K562 (cell line): ENCODE measurements around the gene C6orf47. TPM values are rescaled to one million over a fixed set of nuclear protein-coding genes. Genes with fewer than 3 reads are reported as not detected.

Experiments
- DEAF1 ChIP-seq: fragments of 450-650 bp; formaldehyde crosslinking; IDR thresholded peaks from 2 replicates; pipeline ENCODE4 v1.4.0; 2020; ENCODE audit warnings: mild to moderate bottlenecking, moderate library complexity
- NR0B1 ChIP-seq: fragments of 450-650 bp; IDR thresholded peaks from one replicate; pipeline ENCODE4 v1.6.1; 2018; ENCODE audit warnings: mild to moderate bottlenecking, moderate library complexity; ENCODE audit not compliant: partially characterized antibody
- POLR2G ChIP-seq: fragments of 200-400 bp; formaldehyde crosslinking; IDR thresholded peaks from 2 replicates; pipeline ENCODE4 v1.6.1; 2017; ENCODE audit warnings: low read depth, mild to moderate bottlenecking, antibody characterized with exemption, low read length, moderate library complexity
- polyA plus RNA-seq, 8 experiments: library from polyadenylated mRNA; depleted of rRNA in 4 of 8; stranded (reverse) in 5 of 8; unstranded in 3 of 8; fragments of >200 nt; fragmentation: Nextera tagmentation in 2 of 8; fragmentation: Illumina TruSeq in 1 of 8; extraction: Ambion mirVana in 2 of 8; extraction: Trizol in 1 of 8; gene quantifications; 2 replicates each; pipeline versions ENCODE4 v1.2.1 to v1.2.3, GENCODE V29; 2011 to 2014; ENCODE audit warnings: inconsistent platforms in 1 of 8, missing spikeins in 1 of 8
- total RNA-seq, 7 experiments: library from RNA; depleted of rRNA in 6 of 7; stranded (reverse); fragments of >200 nt in 6 of 7; fragmentation: Illumina TruSeq in 2 of 7; extraction: Trizol in 2 of 7; gene quantifications; 2 replicates each; pipeline versions ENCODE4 v1.2.1 to v1.2.3, GENCODE V29; 2011 to 2021; ENCODE audit warnings: low replicate concordance in 1 of 7
- TF ChIP-seq, protein P1 (sequence below), 2 experiments: IDR thresholded peaks; 2 replicates each; pipeline ENCODE4 v1.6.1; 2011; ENCODE audit warnings: borderline replicate concordance in 1 of 2, control low read depth in 1 of 2, low read depth in 1 of 2, low read length in 1 of 2, mild to moderate bottlenecking in 1 of 2, mixed read lengths in 1 of 2, moderate library complexity in 1 of 2; ENCODE audit not compliant: insufficient read depth in 1 of 2, insufficient read length in 1 of 2, poor library complexity in 1 of 2, severe bottlenecking in 1 of 2; ENCODE audit errors: extremely low read depth in 1 of 2

C6orf47 gene
- total and polyA plus RNA-seq, 9 of the 15 experiments (the other 6 are each of a cell fraction or from before 2014, with no cell fraction given): 0.14 to 43.8 (median 27.0) TPM

DNA sequence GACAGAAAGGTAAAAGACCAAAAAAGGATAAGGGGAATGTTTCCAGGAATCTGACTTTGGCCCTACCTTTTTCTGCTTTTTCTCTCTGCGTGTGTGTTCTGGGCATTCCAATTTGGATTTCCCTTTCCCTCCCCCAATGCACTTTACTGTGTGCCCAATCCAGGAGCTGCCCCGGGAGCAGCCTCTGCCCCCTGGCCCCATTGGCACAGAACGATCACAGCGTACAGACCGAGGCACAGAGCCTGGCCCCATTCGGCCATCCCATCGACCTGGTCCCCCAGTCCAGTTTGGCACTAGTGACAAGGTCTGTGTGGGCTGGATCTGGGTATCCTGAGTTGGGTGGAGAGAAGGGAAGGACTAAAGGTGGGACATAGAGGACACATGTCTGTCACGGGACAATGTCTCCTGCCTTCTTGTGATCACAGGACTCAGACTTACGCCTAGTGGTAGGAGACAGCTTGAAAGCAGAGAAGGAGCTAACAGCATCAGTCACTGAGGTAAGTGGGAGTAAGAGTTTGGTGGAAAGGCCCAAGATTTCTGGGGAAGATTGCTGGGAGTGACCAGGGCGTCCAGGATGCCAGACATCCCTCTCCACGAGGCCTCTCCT is 25.5 kb downstream of the C6orf47 start (continued):
- TF ChIP-seq NR0B1 (no peak), POLR2G (peak; percentile 47; the same call in 1 of the 2 replicates), DEAF1 (CRISPR knock-in tag) (no peak)
- TF ChIP-seq, protein P1, sequence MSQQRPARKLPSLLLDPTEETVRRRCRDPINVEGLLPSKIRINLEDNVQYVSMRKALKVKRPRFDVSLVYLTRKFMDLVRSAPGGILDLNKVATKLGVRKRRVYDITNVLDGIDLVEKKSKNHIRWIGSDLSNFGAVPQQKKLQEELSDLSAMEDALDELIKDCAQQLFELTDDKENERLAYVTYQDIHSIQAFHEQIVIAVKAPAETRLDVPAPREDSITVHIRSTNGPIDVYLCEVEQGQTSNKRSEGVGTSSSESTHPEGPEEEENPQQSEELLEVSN (IDR thresholded peaks at IDR 0.05; ENCODE audit: borderline replicate concordance in 1 of 2, extremely low read depth in 1 of 2, insufficient read depth in 1 of 2, insufficient read length in 1 of 2, low read depth in 1 of 2, low read length in 1 of 2, poor library complexity in 1 of 2, severe bottlenecking in 1 of 2): no peak
